ENCODE results near the gene INPP5A. TPM values are rescaled to one million over a fixed set of nuclear protein-coding genes. Genes with fewer than 3 reads are reported as not detected.

INPP5A gene
- total RNA-seq, 1 experiment from 2014 or later, result 22.6 TPM

GRCh38 chr10:132498562-132499366, 38.8 kb upstream of the INPP5A start:
- intact Hi-C loops (cut with micrococcal nuclease), result no loop called here
- Histone ChIP-seq H3K9me2 (replicated peaks; ENCODE audit: low read length) (no peaks in the 10 kb centered on the region), H3F3A (ENCODE audit: low read length, unreplicated experiment) (no peaks in the 10 kb centered on the region), H3K4me1 (ENCODE audit: insufficient read depth, low read length) (no peaks in the 10 kb centered on the region), H3K79me2 (ENCODE audit: low read length) (no peaks in the 10 kb centered on the region), H3K9ac (ENCODE audit: low read length) (no peak overlapping the region), H3K9me3 (ENCODE audit: low read length) (no peaks in the 10 kb centered on the region), H3K27ac (ENCODE audit: low read length) (no peak overlapping the region), H3K4me3 (ENCODE audit: low read length) (no peak overlapping the region), H4K20me1 (ENCODE audit: low read length) (no peaks in the 10 kb centered on the region), H3K27me3 (ENCODE audit: low read length) (0 out of 2 replicates have a peak, but pooled peaks cover 5% of the 10 kb centered on the region), H2AFZ (ENCODE audit: low read length) (no peak overlapping the region), H3K4me2 (ENCODE audit: low read length) (no peak overlapping the region), H3K36me3 (ENCODE audit: low read depth, low read length) (no peaks in the 10 kb centered on the region)
- CTCF ChIA-PET, result no interaction called here
- DNase-seq (no peak), ATAC-seq (no peak)
- POLR2A ChIA-PET (ENCODE audit: unreplicated experiment), result no interaction called here
- no TSS peak for BruUV-seq (replicated peaks)
- TF ChIP-seq EZH2phosphoT487 (IDR thresholded peaks at IDR 0.05; ENCODE audit: borderline replicate concordance, low read length) (no peak), CTCF (conservative IDR thresholded peaks at IDR 0.05; ENCODE audit: low read depth, low read length) (no peak), EZH2 (IDR thresholded peaks at IDR 0.05; ENCODE audit: low read length, unreplicated experiment) (no peak)

GRCh38 chr10:132499367-132499685, 38.3 kb upstream of the INPP5A start:
- CTCF ChIA-PET, result no interaction called here
- POLR2A ChIA-PET (ENCODE audit: unreplicated experiment), result no interaction called here
- no peak for ATAC-seq

More at GRCh38 chr10:132499367-132499685, 38.3 kb upstream of the INPP5A start:
- H3F3A ChIP-seq (ENCODE audit: low read length, unreplicated experiment), result no peaks in the 10 kb centered on the region
- no peaks in the 10 kb centered on the region for H3K9me3 ChIP-seq (ENCODE audit: low read length)
- H3K4me1 ChIP-seq (ENCODE audit: insufficient read depth, low read length), result no peaks in the 10 kb centered on the region
- H3K4me3 ChIP-seq (ENCODE audit: low read length), result no peak overlapping the region
- H4K20me1 ChIP-seq (ENCODE audit: low read length), result no peaks in the 10 kb centered on the region
- no peak overlapping the region for H3K4me2 ChIP-seq (ENCODE audit: low read length)
- H3K27me3 ChIP-seq (ENCODE audit: low read length), result 0 out of 2 replicates have a peak, but pooled peaks cover 5% of the 10 kb centered on the region
- TF ChIP-seq EZH2 (IDR thresholded peaks at IDR 0.05; ENCODE audit: low read length, unreplicated experiment) (no peak), CTCF (conservative IDR thresholded peaks at IDR 0.05; ENCODE audit: low read depth, low read length) (no peak), EZH2phosphoT487 (IDR thresholded peaks at IDR 0.05; ENCODE audit: borderline replicate concordance, low read length) (no peak)
- no peak overlapping the region for H3K9ac ChIP-seq (ENCODE audit: low read length)
- H3K9me2 ChIP-seq (replicated peaks; ENCODE audit: low read length), result no peaks in the 10 kb centered on the region
- H2AFZ ChIP-seq (ENCODE audit: low read length), result no peak overlapping the region
- no TSS peak for BruUV-seq (replicated peaks)
- no peak for DNase-seq
- no peaks in the 10 kb centered on the region for H3K79me2 ChIP-seq (ENCODE audit: low read length)
- no peaks in the 10 kb centered on the region for H3K36me3 ChIP-seq (ENCODE audit: low read depth, low read length)
- intact Hi-C loops (cut with micrococcal nuclease), result no loop called here
- H3K27ac ChIP-seq (ENCODE audit: low read length), result no peak overlapping the region

Measured in PC-3 (cell line).